HG03558 (cell line): Measurements from ENCODE around the gene KCNK1.
"Not testable (repeated sequence)": the region's sequence is repeated elsewhere in the genome, so short reads cannot be mapped to it uniquely, and the experiment has no call there.

Experiments
- ATAC-seq: cut with Tn5 transposase; IDR thresholded peaks from one replicate; pipeline ENCODE4 v1.9.1; 2021; ENCODE audit warnings: moderate number of reproducible peaks; ENCODE audit not compliant: unreplicated experiment; ENCODE audit errors: extremely low read depth

Gene KCNK1

GRCh38 chr1:233664804-233665574 lies 51.1 kb downstream of the KCNK1 start:
- no peak for ATAC-seq

GRCh38 chr1:233665575-233666270 lies 51.8 kb downstream of the KCNK1 start:
- no peak for ATAC-seq

GRCh38 chr1:233667741-233668140 lies 53.8 kb downstream of the KCNK1 start:
- ATAC-seq = no peak

GRCh38 chr1:233668146-233668724 lies 54.3 kb downstream of the KCNK1 start:
- ATAC-seq = no peak

- ATAC-seq = no peak
Measured at GRCh38 chr1:233668725-233669294, 54.9 kb downstream of the KCNK1 start.

- not testable (repeated sequence) for ATAC-seq
Measured at GRCh38 chr1:233670363-233670762, 56.5 kb downstream of the KCNK1 start.

GRCh38 chr1:233671286-233671685 lies 57.4 kb downstream of the KCNK1 start:
- no peak for ATAC-seq

GRCh38 chr1:233672732-233673131 lies 58.8 kb downstream of the KCNK1 start:
- ATAC-seq = no peak

GRCh38 chr1:233673261-233673946 lies 59.5 kb downstream of the KCNK1 start:
- no peak for ATAC-seq

GRCh38 chr1:233673947-233674431 lies 60.1 kb downstream of the KCNK1 start:
- no peak for ATAC-seq

GRCh38 chr1:233675446-233675845 lies 61.5 kb downstream of the KCNK1 start:
- ATAC-seq = no peak

- peak; percentile 85 for ATAC-seq
Measured at GRCh38 chr1:233675893-233676292, 62.0 kb downstream of the KCNK1 start.

GRCh38 chr1:233677690-233678354 lies 63.9 kb downstream of the KCNK1 start:
- no peak for ATAC-seq

- ATAC-seq = no peak
Measured at GRCh38 chr1:233679030-233679429, 65.1 kb downstream of the KCNK1 start.

GRCh38 chr1:233679591-233680373 lies 65.9 kb downstream of the KCNK1 start:
- no peak for ATAC-seq

GRCh38 chr1:233681285-233681684 lies 67.4 kb downstream of the KCNK1 start:
- ATAC-seq = no peak

- not testable (repeated sequence) for ATAC-seq
Measured at GRCh38 chr1:233686653-233687052, 72.7 kb downstream of the KCNK1 start.

- ATAC-seq = no peak
Measured at GRCh38 chr1:233689017-233689747, 75.3 kb downstream of the KCNK1 start.
